SK-N-SH (cell line): ENCODE data around the gene PRMT7. TPM values are rescaled to one million over a fixed set of nuclear protein-coding genes. Genes with fewer than 3 reads are reported as not detected.

ENCODE experiments used
- CTCF ChIA-PET: fragments of 300-600, 350-600 bp; formaldehyde crosslinking; extraction: SDS; loops from one replicate; lab custom pipeline; 2021; lab: Yijun Ruan, JAX
- POLR2A ChIA-PET: fragments of 350-600 bp; sonication (Branson Sonifier 250); formaldehyde crosslinking; extraction: SDS; loops from one replicate; lab custom pipeline; 2020; ENCODE audit warnings: antibody characterized with exemption, inconsistent platforms; lab: Yijun Ruan, JAX
- DNase-seq: peaks from one replicate; pipeline ENCODE4 v3.0.0; 2012
- H2AFZ ChIP-seq: fragments of 200-600 bp; sonication (generic); 2 replicates; pipeline ENCODE4 v1.8.1; 2016; ENCODE audit warnings: antibody characterized with exemption, mild to moderate bottlenecking, low read depth
- H3F3A ChIP-seq: fragments of 200-600 bp; sonication (generic); replicated peaks from 2 replicates; pipeline ENCODE3; 2016; ENCODE audit warnings: antibody characterized with exemption, mild to moderate bottlenecking; ENCODE audit not compliant: insufficient read depth
- H3K27ac ChIP-seq, 2 experiments: fragments of 200-500 bp in 1 of 2; fragments of 200-600 bp in 1 of 2; sonication (Bioruptor generic) in 1 of 2; sonication (generic), shearing (Covaris generic) in 1 of 2; 2 replicates each; pipeline versions ENCODE4 v1.5.1 to v1.6.1; 2014 to 2016; ENCODE audit warnings: low read depth in 2 of 2, inconsistent platforms in 1 of 2, low read length in 1 of 2, mild to moderate bottlenecking in 1 of 2, mixed read lengths in 1 of 2
- H3K27me3 ChIP-seq: fragments of 200-600 bp; sonication (generic), shearing (Covaris generic); 2 replicates; pipeline ENCODE4 v1.6.1; 2016; ENCODE audit warnings: mixed run types; ENCODE audit not compliant: insufficient read depth
- H3K36me3 ChIP-seq, 2 experiments: fragments of 200-500 bp in 1 of 2; fragments of 200-600 bp in 1 of 2; sonication (Bioruptor generic) in 1 of 2; sonication (generic) in 1 of 2; replicated peaks in 1 of 2; 2 replicates each; pipeline versions ENCODE3 to v1.5.1; 2014 to 2016; ENCODE audit warnings: low read length in 1 of 2, mild to moderate bottlenecking in 1 of 2; ENCODE audit not compliant: insufficient read depth in 2 of 2, control insufficient read depth in 1 of 2
- H3K4me1 ChIP-seq, 2 experiments: fragments of 200-500 bp in 1 of 2; fragments of 200-600 bp in 1 of 2; sonication (Bioruptor generic) in 1 of 2; sonication (generic), shearing (Covaris generic) in 1 of 2; 2 replicates each; pipeline versions ENCODE4 v1.5.1 to v1.6.1; 2014 to 2016; ENCODE audit warnings: low read depth in 1 of 2, low read length in 1 of 2, mixed run types in 1 of 2; ENCODE audit not compliant: insufficient read depth in 2 of 2, control insufficient read depth in 1 of 2
- H3K4me2 ChIP-seq: fragments of 200-600 bp; sonication (generic), shearing (Covaris generic); 2 replicates; pipeline ENCODE4 v1.6.1; 2017; ENCODE audit warnings: mixed run types
- H3K4me3 ChIP-seq, 2 experiments: fragments of 200-500 bp in 1 of 2; fragments of 200-600 bp in 1 of 2; sonication (Bioruptor generic) in 1 of 2; sonication (generic), shearing (Covaris generic) in 1 of 2; 2 replicates each; pipeline versions ENCODE4 v1.5.1 to v1.8.1; 2014 to 2016; ENCODE audit warnings: low read depth in 2 of 2, inconsistent platforms in 1 of 2, low read length in 1 of 2, mild to moderate bottlenecking in 1 of 2, mixed read lengths in 1 of 2, moderate library complexity in 1 of 2
- H3K79me2 ChIP-seq: fragments of 200-600 bp; sonication (generic); 2 replicates; pipeline ENCODE4 v1.8.1; 2017; ENCODE audit warnings: mild to moderate bottlenecking; ENCODE audit not compliant: insufficient read depth
- H3K9ac ChIP-seq: fragments of 200-600 bp; sonication (generic); 2 replicates; pipeline ENCODE4 v1.6.1; 2017; ENCODE audit warnings: mixed run types
- H3K9me2 ChIP-seq: fragments of 200-600 bp; sonication (generic); 2 replicates; pipeline ENCODE4 v1.6.1; 2017; ENCODE audit warnings: mixed run types
- H3K9me3 ChIP-seq: fragments of 200-600 bp; sonication (generic); 2 replicates; pipeline ENCODE4 v1.6.1; 2017; ENCODE audit warnings: mixed run types, mild to moderate bottlenecking, moderate library complexity
- H4K20me1 ChIP-seq: fragments of 200-600 bp; sonication (generic); 2 replicates; pipeline ENCODE4 v1.6.1; 2017; ENCODE audit warnings: mild to moderate bottlenecking, mixed run types; ENCODE audit not compliant: insufficient read depth
- CHD2 ChIP-seq: fragments of 150-350 bp; IDR thresholded peaks from 2 replicates; pipeline ENCODE4 v1.6.1; 2018; ENCODE audit warnings: low read length; ENCODE audit not compliant: partially characterized antibody
- ELF1 ChIP-seq: IDR thresholded peaks from 2 replicates; pipeline ENCODE4 v1.4.0; 2012
- EP300 ChIP-seq, 2 experiments: IDR thresholded peaks; 2 replicates each; pipeline versions ENCODE4 v1.4.0 to v1.6.1; 2012; ENCODE audit warnings: borderline replicate concordance in 1 of 2, low read depth in 1 of 2, low read length in 1 of 2
- GABPA ChIP-seq: IDR thresholded peaks from 2 replicates; pipeline ENCODE4 v1.4.0; 2012; ENCODE audit warnings: low read depth, mild to moderate bottlenecking
- GATA2 ChIP-seq: sonication (generic); formaldehyde crosslinking; IDR thresholded peaks from 2 replicates; pipeline ENCODE4 v1.5.0; 2020; ENCODE audit warnings: mild to moderate bottlenecking, missing genetic modification reagents
- JUND ChIP-seq: IDR thresholded peaks from 2 replicates; pipeline ENCODE4 v1.4.0; 2012
- MEF2A ChIP-seq: IDR thresholded peaks from 2 replicates; pipeline ENCODE4 v1.4.0; 2012; ENCODE audit warnings: low read depth, borderline replicate concordance
- MXI1 ChIP-seq: IDR thresholded peaks from 2 replicates; pipeline ENCODE4 v1.6.1; 2012; ENCODE audit warnings: mild to moderate bottlenecking, low read depth, low read length, improper control_type of control experiment
- NRF1 ChIP-seq: IDR thresholded peaks from 2 replicates; pipeline ENCODE4 v1.6.1; 2012; ENCODE audit warnings: low read depth, mild to moderate bottlenecking, low read length
- PBX3 ChIP-seq: IDR thresholded peaks from 2 replicates; pipeline ENCODE4; 2012
- RAD21 ChIP-seq: IDR thresholded peaks from 2 replicates; pipeline ENCODE4 v1.6.1; 2012; ENCODE audit warnings: mild to moderate bottlenecking, low read length
- RFX5 ChIP-seq: IDR thresholded peaks from 2 replicates; pipeline ENCODE4 v1.6.1; 2012; ENCODE audit warnings: mild to moderate bottlenecking, improper control_type of control experiment, low read length
- RXRA ChIP-seq: IDR thresholded peaks from 2 replicates; pipeline ENCODE4 v1.4.0; 2012; ENCODE audit warnings: low read depth, mild to moderate bottlenecking, borderline replicate concordance
- SIN3A ChIP-seq: IDR thresholded peaks from 2 replicates; pipeline ENCODE4 v1.6.1; 2012; ENCODE audit warnings: low read depth, mild to moderate bottlenecking, low read length, moderate library complexity, borderline replicate concordance
- SMC3 ChIP-seq: IDR thresholded peaks from 2 replicates; pipeline ENCODE4 v1.6.1; 2012; ENCODE audit warnings: low read depth, low read length, improper control_type of control experiment
- TAF1 ChIP-seq: IDR thresholded peaks from 2 replicates; pipeline ENCODE4 v1.6.1; 2012; ENCODE audit warnings: low read depth, mild to moderate bottlenecking, low read length, moderate library complexity, borderline replicate concordance
- TCF12 ChIP-seq: IDR thresholded peaks from 2 replicates; pipeline ENCODE4 v1.4.0; 2012
- TEAD4 ChIP-seq: IDR thresholded peaks from 2 replicates; pipeline ENCODE4 v1.4.0; 2012; ENCODE audit warnings: mild to moderate bottlenecking, borderline replicate concordance; ENCODE audit not compliant: insufficient read depth
- YY1 ChIP-seq: IDR thresholded peaks from 2 replicates; pipeline ENCODE4 v1.4.0; 2012; ENCODE audit warnings: low read depth, mild to moderate bottlenecking
- ZBTB33 ChIP-seq: IDR thresholded peaks from 2 replicates; pipeline ENCODE4 v1.4.0; 2012; ENCODE audit warnings: low read depth, borderline replicate concordance
- WGBS: methylation state at CpG from one replicate; pipeline ENCODE4 v1.1.6; 2017; ENCODE audit warnings: low lambda C conversion rate; 5-methylcytosine and 5-hydroxymethylcytosine counted together
- polyA plus RNA-seq, 3 experiments: library from polyadenylated mRNA; depleted of rRNA; stranded (reverse); fragments of >200 nt; gene quantifications; 2 replicates each; pipeline ENCODE4 v1.2.3, GENCODE V29; 2012
- TF ChIP-seq, protein P1 (sequence below): IDR thresholded peaks from 2 replicates; pipeline ENCODE4 v1.4.0; 2012; ENCODE audit warnings: low read depth
- TF ChIP-seq, protein P2 (sequence below): fragments of 150-350 bp; IDR thresholded peaks from 2 replicates; pipeline ENCODE4 v1.6.1; 2016; ENCODE audit warnings: mild to moderate bottlenecking, low read depth, low read length

The PRMT7 gene
- polyA plus RNA-seq, 1 of the 3 experiments (the other 2 are of a cell fraction): 46.0 TPM

DNA sequence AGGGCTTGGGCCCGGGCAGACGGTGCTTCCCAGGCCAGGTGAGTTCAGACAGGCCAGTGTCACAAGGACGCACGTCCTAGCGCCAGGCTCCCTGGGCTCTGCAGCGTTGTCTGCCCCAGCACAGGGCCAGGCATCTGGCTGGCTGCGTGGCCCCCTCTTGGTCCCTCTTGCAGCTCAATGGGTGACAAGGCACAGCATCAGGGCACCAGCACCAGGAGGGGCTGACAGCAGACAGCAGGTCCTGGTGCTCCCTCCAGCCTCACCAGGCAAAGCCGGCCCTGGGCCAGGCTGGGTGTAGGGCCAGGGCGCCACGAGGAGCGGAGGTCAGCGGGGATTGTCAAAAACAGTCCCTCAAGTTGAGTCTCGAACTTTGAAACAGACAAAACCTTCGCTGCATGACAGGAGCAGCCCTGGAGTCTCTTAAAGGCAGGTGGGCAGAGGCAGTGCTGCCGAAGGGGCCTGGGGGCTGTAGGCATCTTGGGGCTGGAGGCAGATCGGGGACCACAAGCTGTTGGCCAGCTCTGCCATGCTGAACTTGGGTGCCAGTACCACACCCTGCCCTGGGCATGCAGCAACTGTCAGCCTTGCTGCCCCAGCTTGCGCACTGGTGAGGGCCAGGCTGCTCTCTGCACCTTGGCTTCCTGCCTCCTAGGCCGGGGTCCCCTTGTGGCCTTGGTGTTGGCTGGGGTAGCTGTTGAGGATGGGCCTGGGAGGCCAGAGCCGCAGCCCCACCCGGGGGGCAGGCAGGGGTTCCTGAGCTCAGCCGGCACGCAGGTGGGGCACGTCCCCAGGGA is 48.8 kb downstream of the PRMT7 start:
- Histone ChIP-seq H3F3A (no peaks in the 10 kb centered on the region), H3K36me3 (peaks cover 0 to 24% of the 10 kb centered on the region in 2 experiments), H3K79me2 (no peaks in the 10 kb centered on the region), H2AFZ (no peak overlapping the region), H3K4me1 (peaks cover 0 to 37% of the 10 kb centered on the region in 2 experiments; a peak in 2 of 4 replicates), H3K9me3 (no peaks in the 10 kb centered on the region), H3K27ac (no peak overlapping the region), H3K9me2 (no peaks in the 10 kb centered on the region), H4K20me1 (no peaks in the 10 kb centered on the region), H3K4me2 (no peak overlapping the region), H3K9ac (no peak overlapping the region), H3K4me3 (no peak overlapping the region), H3K27me3 (no peaks in the 10 kb centered on the region)
- ChIA-PET CTCF (interaction anchor here (0.7 to 2.1 kb wide), 6 partner anchors 10 to 169 kb away, joined by 3 to 7 read pairs (median 4); no protein-coding TSS in a partner anchor), POLR2A (interaction anchor here (0.9 kb wide), 1 partner anchor 474 kb away, joined by 3 read pairs; no protein-coding TSS in a partner anchor)
- WGBS: 95% methylated on average over 14 of the region's 23 CpGs
- TF ChIP-seq GATA2 (CRISPR knock-in tag) (no peak), NRF1 (no peak), CHD2 (no peak), YY1 (no peak), SIN3A (no peak), TEAD4 (no peak), RFX5 (no peak), SMC3 (no peak), TAF1 (no peak)
- TF ChIP-seq, protein P1, sequence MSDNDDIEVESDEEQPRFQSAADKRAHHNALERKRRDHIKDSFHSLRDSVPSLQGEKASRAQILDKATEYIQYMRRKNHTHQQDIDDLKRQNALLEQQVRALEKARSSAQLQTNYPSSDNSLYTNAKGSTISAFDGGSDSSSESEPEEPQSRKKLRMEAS: no peak
- peak; percentile 18 for DNase-seq

GRCh38 chr16:68360547-68360946 is 49.7 kb downstream of the PRMT7 start:
- no peak overlapping the region for H3K4me2 ChIP-seq
- no peak overlapping the region for H3K4me3 ChIP-seq
- H3K9ac ChIP-seq: no peak overlapping the region
- DNase-seq: no peak
- H3K79me2 ChIP-seq: no peaks in the 10 kb centered on the region
- peaks cover 0 to 45% of the 10 kb centered on the region in 2 experiments; a peak in 2 of 4 replicates for H3K4me1 ChIP-seq
- no peaks in the 10 kb centered on the region for H3K9me2 ChIP-seq
- ChIA-PET CTCF (interaction anchor here (0.6 to 2.1 kb wide), 9 partner anchors 9 to 168 kb away, joined by 3 to 7 read pairs (median 3); no protein-coding TSS in a partner anchor), POLR2A (interaction anchor here (0.7 to 0.9 kb wide), 2 partner anchors 35 to 473 kb away, joined by 3 to 4 read pairs; no protein-coding TSS in a partner anchor)
- TF ChIP-seq MXI1: no peak
- TF ChIP-seq GABPA: no peak
- no peak for TF ChIP-seq ZBTB33
- no peak for TF ChIP-seq JUND
- no peak for TF ChIP-seq EP300 (IDR thresholded peaks at IDR 0.05; ENCODE audit: borderline replicate concordance in 1 of 2, low read depth in 1 of 2, low read length in 1 of 2)
- TF ChIP-seq, protein P1: no peak
- no peak for TF ChIP-seq PBX3
- TF ChIP-seq RAD21: no peak
- TF ChIP-seq TCF12: no peak
- TF ChIP-seq, protein P2, sequence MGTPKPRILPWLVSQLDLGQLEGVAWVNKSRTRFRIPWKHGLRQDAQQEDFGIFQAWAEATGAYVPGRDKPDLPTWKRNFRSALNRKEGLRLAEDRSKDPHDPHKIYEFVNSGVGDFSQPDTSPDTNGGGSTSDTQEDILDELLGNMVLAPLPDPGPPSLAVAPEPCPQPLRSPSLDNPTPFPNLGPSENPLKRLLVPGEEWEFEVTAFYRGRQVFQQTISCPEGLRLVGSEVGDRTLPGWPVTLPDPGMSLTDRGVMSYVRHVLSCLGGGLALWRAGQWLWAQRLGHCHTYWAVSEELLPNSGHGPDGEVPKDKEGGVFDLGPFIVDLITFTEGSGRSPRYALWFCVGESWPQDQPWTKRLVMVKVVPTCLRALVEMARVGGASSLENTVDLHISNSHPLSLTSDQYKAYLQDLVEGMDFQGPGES: no peak
- TF ChIP-seq RXRA: no peak
- TF ChIP-seq TEAD4: no peak
- TF ChIP-seq YY1: no peak
- TF ChIP-seq ELF1: no peak
- TF ChIP-seq MEF2A: no peak
- H4K20me1 ChIP-seq: no peaks in the 10 kb centered on the region
- peaks cover 0 to 24% of the 10 kb centered on the region in 2 experiments for H3K36me3 ChIP-seq
- no peak overlapping the region for H3K27ac ChIP-seq
- H3K9me3 ChIP-seq: no peaks in the 10 kb centered on the region
- 94% methylated on average over 18 of the region's 18 CpGs for WGBS
- no peak overlapping the region for H2AFZ ChIP-seq
- H3K27me3 ChIP-seq: no peaks in the 10 kb centered on the region
- no peaks in the 10 kb centered on the region for H3F3A ChIP-seq
